ENCODE measurements around the gene LYPD5. TPM values are rescaled to one million over a fixed set of nuclear protein-coding genes. Genes with fewer than 3 reads are reported as not detected.

The LYPD5 gene
- polyA plus RNA-seq, 2 of the 4 experiments (the other 2 are of a cell fraction) = 0.09 to 0.12 TPM

DNA sequence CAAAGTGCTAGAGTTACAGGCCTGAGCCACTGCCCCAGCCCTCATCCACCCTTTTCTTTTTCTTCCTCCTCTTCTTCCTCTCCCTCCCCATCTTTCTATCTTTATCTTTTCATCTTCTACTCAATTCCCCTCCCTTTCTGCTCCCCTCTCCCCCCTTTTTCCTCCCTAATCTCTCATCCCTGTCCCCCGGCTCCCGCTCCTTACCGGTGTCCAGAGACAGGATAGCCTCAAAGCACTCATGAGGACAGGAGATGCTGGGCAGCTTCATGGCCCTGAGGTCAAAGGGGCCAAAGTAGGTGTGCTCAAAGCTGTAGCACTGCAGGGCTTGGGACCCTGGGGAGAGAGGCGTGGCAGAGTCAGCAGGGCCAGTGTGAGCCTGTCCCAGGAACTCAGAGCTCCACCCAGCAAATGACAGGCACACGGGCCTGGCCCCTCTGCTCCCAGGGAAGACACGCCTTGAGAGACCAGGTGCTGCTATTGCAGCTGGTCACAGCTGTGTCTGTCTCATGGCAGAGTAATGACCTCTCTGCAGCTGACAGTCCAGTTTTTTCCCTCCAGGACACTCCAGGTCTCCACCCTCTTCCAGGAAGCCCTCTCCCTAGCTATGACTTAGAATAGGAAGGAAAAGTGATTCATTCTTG, 2.6 kb downstream of the LYPD5 start:
- no peak overlapping the region for H3K4me3 ChIP-seq
- DNase-seq (ENCODE audit: low read depth in 1 of 2, low spot score in 1 of 2) (no peak), FAIRE-seq (no peak), ATAC-seq (no peak; a peak in 2 of 6 replicates)
- POLR2A ChIA-PET = interaction anchor here (0.6 kb wide), 1 partner anchor 307 kb away, joined by 3 read pairs; no protein-coding TSS in a partner anchor
- WGBS (ENCODE audit: missing lambda C conversion rate) = 79% methylated on average over 6 of the region's 6 CpGs
- H3K4me1 ChIP-seq = 0 out of 3 replicates have a peak, but pooled peaks cover 4% of the 10 kb centered on the region
- TF ChIP-seq HDAC2 (IDR thresholded peaks at IDR 0.05) (no peak), TFCP2L1 (CRISPR knock-in tag; IDR thresholded peaks at IDR 0.05) (no peak), SREBF2 (IDR thresholded peaks at IDR 0.05) (no peak), EP300 (IDR thresholded peaks at IDR 0.05) (no peak), NR3C1 (IDR thresholded peaks at IDR 0.05) (no peak), ESRRA (IDR thresholded peaks at IDR 0.05; ENCODE audit: borderline replicate concordance, low read length) (no peak), JUNB (IDR thresholded peaks at IDR 0.05) (no peak)
- TF ChIP-seq, protein P1, sequence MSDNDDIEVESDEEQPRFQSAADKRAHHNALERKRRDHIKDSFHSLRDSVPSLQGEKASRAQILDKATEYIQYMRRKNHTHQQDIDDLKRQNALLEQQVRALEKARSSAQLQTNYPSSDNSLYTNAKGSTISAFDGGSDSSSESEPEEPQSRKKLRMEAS (IDR thresholded peaks at IDR 0.05) = no peak
- no peak overlapping the region for H3K4me2 ChIP-seq
- CTCF ChIA-PET = interaction anchor here (1.0 to 1.6 kb wide), 3 partner anchors 10 to 55 kb away, joined by 3 to 4 read pairs (median 3); no protein-coding TSS in a partner anchor
- H3K27ac ChIP-seq = no peak overlapping the region
- H3K9me3 ChIP-seq = peaks cover 9% of the 10 kb centered on the region

DNA sequence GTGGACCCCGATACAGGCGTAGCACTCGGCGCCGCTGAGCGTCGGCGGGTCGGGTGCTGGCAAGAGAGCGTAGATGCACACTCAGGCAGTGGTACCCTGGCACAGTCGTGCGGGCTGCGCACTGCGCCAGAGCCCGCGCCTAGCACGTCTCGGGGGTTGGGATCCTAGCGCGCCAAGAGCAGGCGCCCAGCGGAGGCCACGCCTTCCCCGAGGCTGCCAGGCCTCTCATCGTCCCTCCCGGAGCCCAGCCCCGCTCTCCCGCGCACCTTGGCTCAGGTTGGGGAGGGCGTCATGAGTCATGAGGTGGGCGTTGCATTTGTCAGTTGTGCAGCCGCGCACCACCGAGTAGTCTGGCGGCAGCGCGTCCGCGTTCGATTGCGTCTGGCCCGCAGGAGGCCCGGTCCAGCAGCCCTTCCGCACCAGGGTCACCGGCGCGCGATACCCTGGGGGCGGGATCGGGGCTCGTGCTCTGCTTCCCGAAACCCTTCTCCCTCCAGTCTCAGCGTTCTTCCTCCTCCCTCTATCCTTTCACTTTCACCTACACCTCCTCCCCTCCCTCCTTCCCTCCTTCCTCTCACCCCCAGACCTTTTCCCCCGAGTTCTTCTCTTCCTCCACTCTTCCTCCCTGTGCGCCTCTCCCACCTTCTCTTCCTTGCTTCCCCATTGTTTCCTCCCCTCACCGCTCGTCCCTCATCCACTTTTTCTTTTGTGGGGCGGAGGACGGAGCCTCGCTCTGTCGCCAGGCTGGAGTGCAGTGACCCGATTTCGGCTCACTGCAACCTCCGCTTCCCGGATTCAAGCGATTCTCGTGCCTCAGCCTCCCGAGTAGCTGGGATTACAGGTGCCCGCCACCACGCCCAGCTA, 3.5 kb downstream of the LYPD5 start:
- peak; percentile 37 to 75; a peak in 5 of 6 replicates for ATAC-seq
- H3K4me2 ChIP-seq = peak overlapping the region; percentile 73
- H3K9me3 ChIP-seq = peaks cover 9% of the 10 kb centered on the region
- peak in 1 of 2 experiments; percentile 30 for DNase-seq (ENCODE audit: low read depth in 1 of 2, low spot score in 1 of 2)
- FAIRE-seq = no peak
- WGBS (ENCODE audit: missing lambda C conversion rate) = 52% methylated on average over 54 of the region's 70 CpGs
- CTCF ChIA-PET = interaction anchor here (1.0 to 1.6 kb wide), 3 partner anchors 11 to 54 kb away, joined by 3 to 4 read pairs (median 3); no protein-coding TSS in a partner anchor
- POLR2A ChIA-PET = interaction anchor here (0.6 kb wide), 1 partner anchor 306 kb away, joined by 3 read pairs; no protein-coding TSS in a partner anchor
- H3K27ac ChIP-seq = peak overlapping the region in 1 of 2 experiments; percentile 12; a peak in 2 of 6 replicates
- TF ChIP-seq, protein P1 (IDR thresholded peaks at IDR 0.05) = 0 out of 2 replicates have a peak, but pooled peaks have one; percentile 32
- no peak for TF ChIP-seq NR3C1 (IDR thresholded peaks at IDR 0.05)
- 0 out of 3 replicates have a peak, but pooled peaks cover 4% of the 10 kb centered on the region for H3K4me1 ChIP-seq
- peak overlapping the region; percentile 40 for H3K4me3 ChIP-seq

DNA sequence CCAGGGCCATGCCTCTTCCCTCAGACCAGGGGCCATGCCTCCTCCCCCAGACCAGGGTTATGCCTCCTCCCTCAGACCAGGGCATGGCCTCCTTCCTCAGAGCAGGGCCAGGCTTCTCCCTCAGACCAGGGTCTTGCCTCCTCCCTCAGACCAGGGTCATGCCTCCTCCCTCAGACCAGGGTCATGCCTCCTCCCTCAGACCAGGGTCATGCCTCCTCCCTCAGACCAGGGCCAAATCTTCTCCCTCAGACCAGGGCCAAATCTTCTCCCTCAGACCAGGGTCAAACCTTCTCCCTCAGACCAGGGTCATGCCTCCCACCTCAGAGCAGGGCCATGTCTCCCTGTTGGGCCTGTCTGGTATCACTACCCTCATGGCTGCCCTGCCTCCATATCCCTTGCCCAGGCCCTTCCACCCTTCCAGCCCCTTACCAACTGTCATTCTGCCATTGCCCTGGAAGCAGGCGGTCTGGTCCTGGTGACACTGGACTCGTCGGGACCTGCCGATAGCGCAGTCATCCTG, 4.2 kb downstream of the LYPD5 start:
- peaks cover 9% of the 10 kb centered on the region for H3K9me3 ChIP-seq
- H3K27ac ChIP-seq = peak overlapping the region in 1 of 2 experiments; percentile 12; a peak in 2 of 6 replicates
- 0 out of 3 replicates have a peak, but pooled peaks cover 4% of the 10 kb centered on the region for H3K4me1 ChIP-seq
- TF ChIP-seq TFCP2L1 (CRISPR knock-in tag; IDR thresholded peaks at IDR 0.05) (no peak), ZFP36 (IDR thresholded peaks at IDR 0.05; ENCODE audit: borderline replicate concordance, partially characterized antibody) (peak; percentile 47), ZC3H11A (IDR thresholded peaks at IDR 0.05) (no peak)
- DNase-seq (ENCODE audit: low read depth in 1 of 2, low spot score in 1 of 2) = no peak
- CTCF ChIA-PET = no interaction called here
- H3K4me3 ChIP-seq = peak overlapping the region; percentile 40
- POLR2A ChIA-PET = no interaction called here
- peak overlapping the region; percentile 73 for H3K4me2 ChIP-seq
- FAIRE-seq = no peak
- ATAC-seq = peak in 1 of 2 experiments; percentile 19; a peak in 3 of 6 replicates
- WGBS (ENCODE audit: missing lambda C conversion rate) = 34% methylated on average over 5 of the region's 5 CpGs

DNA sequence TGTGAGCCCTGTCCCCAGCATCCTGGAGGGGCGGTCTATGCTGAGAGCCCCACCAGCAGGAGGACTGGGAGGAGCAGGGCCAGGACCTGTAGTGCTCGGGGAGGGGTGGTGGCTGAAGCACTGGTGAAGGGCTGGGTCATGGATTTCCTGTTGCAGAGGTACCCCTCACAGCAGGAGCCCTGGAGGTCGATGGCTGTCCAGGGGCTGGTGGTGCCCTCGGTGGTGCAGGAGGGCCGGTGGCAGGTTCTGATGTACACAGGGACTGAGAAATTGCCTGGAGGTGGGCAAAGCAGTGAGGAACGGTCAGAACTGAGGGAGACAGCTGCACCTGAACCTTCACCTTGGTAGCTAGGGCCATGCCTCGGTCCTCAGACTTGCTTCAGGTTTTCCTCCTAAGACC, 4.7 kb downstream of the LYPD5 start:
- DNase-seq (ENCODE audit: low read depth in 1 of 2, low spot score in 1 of 2) (no peak), FAIRE-seq (no peak), ATAC-seq (peak in 1 of 2 experiments; percentile 31; a peak in 2 of 6 replicates)
- Histone ChIP-seq H3K27ac (no peak overlapping the region), H3K9me3 (peaks cover 9% of the 10 kb centered on the region), H3K4me1 (0 out of 3 replicates have a peak, but pooled peaks cover 4% of the 10 kb centered on the region), H3K4me2 (no peak overlapping the region), H3K4me3 (no peak overlapping the region)
- ChIA-PET POLR2A (no interaction called here), CTCF (interaction anchor here (1.3 to 24.0 kb wide), 4 partner anchors 12 to 52 kb away, joined by 3 to 565 read pairs (median 8); partner anchors contain the start of gene SMG9)
- no peak for TF ChIP-seq FOSL2 (IDR thresholded peaks at IDR 0.05)
- no peak for TF ChIP-seq FOSL2 (CRISPR knock-in tag; IDR thresholded peaks at IDR 0.05)
- TF ChIP-seq HOXB13 (CRISPR knock-in tag; IDR thresholded peaks at IDR 0.05; ENCODE audit: low read depth) = no peak
- no peak for TF ChIP-seq EHF (CRISPR knock-in tag; IDR thresholded peaks at IDR 0.05)
- no peak for TF ChIP-seq PHF8 (IDR thresholded peaks at IDR 0.05; ENCODE audit: borderline replicate concordance, low read depth)
- no peak for TF ChIP-seq EHMT2 (IDR thresholded peaks at IDR 0.05; ENCODE audit: low read depth)
- TF ChIP-seq EP300 (IDR thresholded peaks at IDR 0.05) = no peak
- TF ChIP-seq, protein P2, sequence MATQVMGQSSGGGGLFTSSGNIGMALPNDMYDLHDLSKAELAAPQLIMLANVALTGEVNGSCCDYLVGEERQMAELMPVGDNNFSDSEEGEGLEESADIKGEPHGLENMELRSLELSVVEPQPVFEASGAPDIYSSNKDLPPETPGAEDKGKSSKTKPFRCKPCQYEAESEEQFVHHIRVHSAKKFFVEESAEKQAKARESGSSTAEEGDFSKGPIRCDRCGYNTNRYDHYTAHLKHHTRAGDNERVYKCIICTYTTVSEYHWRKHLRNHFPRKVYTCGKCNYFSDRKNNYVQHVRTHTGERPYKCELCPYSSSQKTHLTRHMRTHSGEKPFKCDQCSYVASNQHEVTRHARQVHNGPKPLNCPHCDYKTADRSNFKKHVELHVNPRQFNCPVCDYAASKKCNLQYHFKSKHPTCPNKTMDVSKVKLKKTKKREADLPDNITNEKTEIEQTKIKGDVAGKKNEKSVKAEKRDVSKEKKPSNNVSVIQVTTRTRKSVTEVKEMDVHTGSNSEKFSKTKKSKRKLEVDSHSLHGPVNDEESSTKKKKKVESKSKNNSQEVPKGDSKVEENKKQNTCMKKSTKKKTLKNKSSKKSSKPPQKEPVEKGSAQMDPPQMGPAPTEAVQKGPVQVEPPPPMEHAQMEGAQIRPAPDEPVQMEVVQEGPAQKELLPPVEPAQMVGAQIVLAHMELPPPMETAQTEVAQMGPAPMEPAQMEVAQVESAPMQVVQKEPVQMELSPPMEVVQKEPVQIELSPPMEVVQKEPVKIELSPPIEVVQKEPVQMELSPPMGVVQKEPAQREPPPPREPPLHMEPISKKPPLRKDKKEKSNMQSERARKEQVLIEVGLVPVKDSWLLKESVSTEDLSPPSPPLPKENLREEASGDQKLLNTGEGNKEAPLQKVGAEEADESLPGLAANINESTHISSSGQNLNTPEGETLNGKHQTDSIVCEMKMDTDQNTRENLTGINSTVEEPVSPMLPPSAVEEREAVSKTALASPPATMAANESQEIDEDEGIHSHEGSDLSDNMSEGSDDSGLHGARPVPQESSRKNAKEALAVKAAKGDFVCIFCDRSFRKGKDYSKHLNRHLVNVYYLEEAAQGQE (IDR thresholded peaks at IDR 0.05) = no peak
- no peak for TF ChIP-seq SREBF2 (IDR thresholded peaks at IDR 0.05)
- no peak for TF ChIP-seq ESRRA (IDR thresholded peaks at IDR 0.05; ENCODE audit: borderline replicate concordance, low read length)
- no peak for TF ChIP-seq NFE2L2 (conservative IDR thresholded peaks at IDR 0.05; ENCODE audit: low read length)
- no peak for TF ChIP-seq ZC3H11A (IDR thresholded peaks at IDR 0.05)
- no peak for TF ChIP-seq NR3C1 (IDR thresholded peaks at IDR 0.05)
- no peak for TF ChIP-seq MYC (IDR thresholded peaks at IDR 0.05; ENCODE audit: borderline replicate concordance, low read length)
- no peak for TF ChIP-seq CEBPB (IDR thresholded peaks at IDR 0.05)
- 75% methylated on average over 6 of the region's 7 CpGs for WGBS (ENCODE audit: missing lambda C conversion rate)
